Esophagus muscularis mucosa (tissue), 4 donors: ENCODE data around the gene RERG.

Experiments
- EP300 ChIP-seq: sonication (generic); formaldehyde crosslinking; IDR thresholded peaks from one replicate; pipeline ENCODE4 v1.6.1; 2017; ENCODE audit warnings: antibody characterized with exemption
- POLR2A ChIP-seq: fragments of 450-650 bp; IDR thresholded peaks from one replicate; pipeline ENCODE4 v1.6.1; 2017; ENCODE audit warnings: antibody characterized with exemption, moderate library complexity, mild to moderate bottlenecking, low read depth
- TF ChIP-seq, protein P1 (sequence below), 3 experiments: fragments of 200-600 bp in 2 of 3; fragments of 450-650 bp in 1 of 3; sonication (generic) in 2 of 3; IDR thresholded peaks; one replicate each; pipeline ENCODE4 v1.5.1; 2017 to 2019; ENCODE audit warnings: antibody characterized with exemption in 3 of 3, mild to moderate bottlenecking in 2 of 3, moderate library complexity in 1 of 3

DNA sequence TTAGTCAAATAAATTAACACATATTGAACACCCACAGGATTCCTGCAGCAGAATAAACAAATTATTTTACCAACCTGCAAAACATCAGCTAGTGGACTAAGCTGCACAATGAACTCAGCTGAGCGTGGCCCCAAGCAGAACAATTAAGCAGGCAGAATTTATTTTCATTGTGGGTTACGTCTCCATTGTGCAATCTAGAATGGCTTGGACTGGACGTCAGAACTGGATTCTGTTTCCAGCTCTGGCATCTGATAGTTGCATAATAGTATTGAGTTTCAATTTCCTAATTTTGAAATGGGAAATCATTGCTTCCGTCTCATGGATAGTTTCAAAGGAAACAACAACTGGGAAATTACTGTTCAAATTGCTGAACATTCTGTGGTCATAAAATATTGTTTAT is 35.5 kb upstream of the RERG start:
- TF ChIP-seq, protein P1, sequence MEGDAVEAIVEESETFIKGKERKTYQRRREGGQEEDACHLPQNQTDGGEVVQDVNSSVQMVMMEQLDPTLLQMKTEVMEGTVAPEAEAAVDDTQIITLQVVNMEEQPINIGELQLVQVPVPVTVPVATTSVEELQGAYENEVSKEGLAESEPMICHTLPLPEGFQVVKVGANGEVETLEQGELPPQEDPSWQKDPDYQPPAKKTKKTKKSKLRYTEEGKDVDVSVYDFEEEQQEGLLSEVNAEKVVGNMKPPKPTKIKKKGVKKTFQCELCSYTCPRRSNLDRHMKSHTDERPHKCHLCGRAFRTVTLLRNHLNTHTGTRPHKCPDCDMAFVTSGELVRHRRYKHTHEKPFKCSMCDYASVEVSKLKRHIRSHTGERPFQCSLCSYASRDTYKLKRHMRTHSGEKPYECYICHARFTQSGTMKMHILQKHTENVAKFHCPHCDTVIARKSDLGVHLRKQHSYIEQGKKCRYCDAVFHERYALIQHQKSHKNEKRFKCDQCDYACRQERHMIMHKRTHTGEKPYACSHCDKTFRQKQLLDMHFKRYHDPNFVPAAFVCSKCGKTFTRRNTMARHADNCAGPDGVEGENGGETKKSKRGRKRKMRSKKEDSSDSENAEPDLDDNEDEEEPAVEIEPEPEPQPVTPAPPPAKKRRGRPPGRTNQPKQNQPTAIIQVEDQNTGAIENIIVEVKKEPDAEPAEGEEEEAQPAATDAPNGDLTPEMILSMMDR (IDR thresholded peaks at IDR 0.05), result no peak
- TF ChIP-seq POLR2A, result no peak
- no peak for TF ChIP-seq EP300
